Tibial artery (tissue), 4 donors: ENCODE data around the gene TROAP.

ENCODE experiments used
- DNase-seq, 2 donors: peaks; one replicate each; pipeline ENCODE4 v3.0.0-alpha.2; 2019
- H3K27ac ChIP-seq, 2 donors: fragments of 200-600 bp; sonication (generic) in 1 of 2; 1 replicate in 1 of 2; 2 replicates in 1 of 2; pipeline ENCODE4 v1.5.1; 2018 to 2019; ENCODE audit warnings: mild to moderate bottlenecking in 1 of 2
- H3K27me3 ChIP-seq, 2 donors: fragments of 200-600 bp; sonication (generic) in 1 of 2; one replicate each; pipeline versions ENCODE4 v1.5.1 to v1.6.0; 2016 to 2019
- H3K36me3 ChIP-seq, 3 donors: fragments of 200-600 bp; sonication (generic) in 2 of 3; one replicate each; pipeline ENCODE4 v1.5.1; 2016 to 2019; ENCODE audit warnings: mild to moderate bottlenecking in 2 of 3
- H3K4me1 ChIP-seq, 4 donors: fragments of 200-600 bp; sonication (generic) in 2 of 4; 1 replicate in 3 of 4; 2 replicates in 1 of 4; pipeline ENCODE4 v1.5.1; 2016 to 2019
- H3K4me3 ChIP-seq, 2 donors: fragments of 200-600 bp; sonication (generic) in 1 of 2; 1 replicate in 1 of 2; 2 replicates in 1 of 2; pipeline ENCODE4 v1.5.1; 2018 to 2019; ENCODE audit warnings: mild to moderate bottlenecking in 2 of 2
- H3K9me3 ChIP-seq, 3 donors: fragments of 200-600 bp; sonication (generic) in 1 of 3; one replicate each; pipeline ENCODE4 v1.5.1; 2016 to 2019
- intact Hi-C: fragments of 100-400 bp; cut with DNase I; formaldehyde crosslinking; loops from one replicate; pipeline ENCODE4 v1.15.0; 2023; ENCODE audit warnings: low total_unique reads
- TF ChIP-seq, protein P1 (sequence below), 2 experiments: fragments of 200-600 bp in 1 of 2; fragments of 450-650 bp in 1 of 2; IDR thresholded peaks; one replicate each; pipeline ENCODE4 v1.5.1; 2017 to 2019; ENCODE audit warnings: antibody characterized with exemption in 2 of 2, mild to moderate bottlenecking in 1 of 2, moderate library complexity in 1 of 2

TROAP gene

DNA sequence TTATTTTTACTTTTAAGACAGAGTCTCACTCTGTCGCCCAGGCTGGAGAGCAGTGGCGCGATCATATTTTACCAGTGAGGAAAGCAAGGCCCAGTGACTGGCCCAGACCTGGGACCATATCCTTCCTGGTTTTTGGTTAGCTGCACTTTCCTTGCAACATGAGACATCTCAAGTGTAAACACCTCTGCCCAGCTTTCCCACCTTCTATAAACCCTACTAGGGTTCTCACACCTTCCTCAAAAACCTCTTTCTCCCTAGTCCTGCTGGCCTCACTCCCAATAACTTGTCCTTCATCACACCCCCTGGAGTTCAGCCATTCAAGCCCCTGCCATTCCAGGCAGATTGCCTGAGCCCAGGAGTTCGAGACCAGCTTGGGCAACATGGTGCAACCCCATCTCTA is 38.4 kb upstream of the TROAP start:
- H3K4me1 ChIP-seq = no peaks in the 10 kb centered on the region

DNA sequence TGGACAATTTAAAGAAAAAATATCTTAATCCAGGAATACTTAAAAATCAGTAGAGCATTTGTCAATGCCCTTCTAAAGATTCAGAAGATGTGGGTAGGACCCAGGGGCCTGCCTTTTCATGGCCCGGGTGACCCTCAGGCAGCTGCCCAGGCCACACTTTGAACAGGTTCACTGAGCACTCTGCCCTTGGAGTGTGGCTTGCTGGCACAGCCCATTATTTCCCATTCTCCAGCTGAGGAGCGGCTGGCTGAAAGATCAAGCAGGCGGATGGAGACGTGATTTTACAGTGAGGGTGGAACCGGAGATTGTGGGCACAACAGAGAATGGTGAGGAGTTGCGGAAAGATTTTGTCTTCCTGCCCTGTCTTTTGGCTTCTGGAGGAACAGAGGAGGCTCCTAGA is 35.2 kb upstream of the TROAP start:
- intact Hi-C loops = no loop called here

More for the DNA sequence above, 38.4 kb upstream of the TROAP start:
- H3K9me3 ChIP-seq = no peaks in the 10 kb centered on the region
- intact Hi-C loops = no loop called here
- H3K4me3 ChIP-seq = no peak overlapping the region
- TF ChIP-seq, protein P1, sequence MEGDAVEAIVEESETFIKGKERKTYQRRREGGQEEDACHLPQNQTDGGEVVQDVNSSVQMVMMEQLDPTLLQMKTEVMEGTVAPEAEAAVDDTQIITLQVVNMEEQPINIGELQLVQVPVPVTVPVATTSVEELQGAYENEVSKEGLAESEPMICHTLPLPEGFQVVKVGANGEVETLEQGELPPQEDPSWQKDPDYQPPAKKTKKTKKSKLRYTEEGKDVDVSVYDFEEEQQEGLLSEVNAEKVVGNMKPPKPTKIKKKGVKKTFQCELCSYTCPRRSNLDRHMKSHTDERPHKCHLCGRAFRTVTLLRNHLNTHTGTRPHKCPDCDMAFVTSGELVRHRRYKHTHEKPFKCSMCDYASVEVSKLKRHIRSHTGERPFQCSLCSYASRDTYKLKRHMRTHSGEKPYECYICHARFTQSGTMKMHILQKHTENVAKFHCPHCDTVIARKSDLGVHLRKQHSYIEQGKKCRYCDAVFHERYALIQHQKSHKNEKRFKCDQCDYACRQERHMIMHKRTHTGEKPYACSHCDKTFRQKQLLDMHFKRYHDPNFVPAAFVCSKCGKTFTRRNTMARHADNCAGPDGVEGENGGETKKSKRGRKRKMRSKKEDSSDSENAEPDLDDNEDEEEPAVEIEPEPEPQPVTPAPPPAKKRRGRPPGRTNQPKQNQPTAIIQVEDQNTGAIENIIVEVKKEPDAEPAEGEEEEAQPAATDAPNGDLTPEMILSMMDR (IDR thresholded peaks at IDR 0.05) = no peak
- DNase-seq = peak in 1 of 2 donors; percentile 39
- H3K27ac ChIP-seq = no peak overlapping the region
- no peaks in the 10 kb centered on the region for H3K27me3 ChIP-seq
- H3K36me3 ChIP-seq = no peaks in the 10 kb centered on the region

DNA sequence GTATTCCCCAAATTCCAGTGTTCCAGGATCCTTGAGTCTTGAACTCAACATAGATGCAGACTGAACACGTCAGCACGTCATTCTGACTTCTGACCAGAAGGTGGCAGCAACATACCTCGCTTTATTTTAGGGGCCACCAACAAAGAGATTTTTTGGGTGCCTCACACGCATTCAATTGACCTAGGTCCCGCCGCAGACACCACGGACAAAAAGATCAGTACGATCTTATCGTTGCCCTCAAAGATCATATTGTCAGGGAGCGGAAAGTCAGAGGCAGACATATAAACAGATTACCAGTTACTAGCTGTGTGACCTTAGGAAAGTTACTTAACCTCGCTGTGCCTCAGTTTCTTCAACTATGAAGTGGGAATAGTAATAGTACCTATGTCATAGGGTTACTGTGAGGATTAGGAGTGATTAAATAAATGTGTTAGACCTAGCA is 34.6 kb upstream of the TROAP start:
- no peaks in the 10 kb centered on the region for H3K27me3 ChIP-seq
- no peaks in the 10 kb centered on the region for H3K9me3 ChIP-seq
- H3K4me1 ChIP-seq = peaks cover 0 to 10% (median 9%) of the 10 kb centered on the region in 4 donors
- no peak overlapping the region for H3K4me3 ChIP-seq
- TF ChIP-seq, protein P1 (IDR thresholded peaks at IDR 0.05) = peak; percentile 75 to 79
- H3K36me3 ChIP-seq = no peaks in the 10 kb centered on the region
- DNase-seq = peak; percentile 50 to 62
- intact Hi-C loops = no loop called here
- no peak overlapping the region for H3K27ac ChIP-seq

More for the DNA sequence above, 35.2 kb upstream of the TROAP start:
- H3K9me3 ChIP-seq = no peaks in the 10 kb centered on the region
- H3K36me3 ChIP-seq = no peaks in the 10 kb centered on the region
- H3K27ac ChIP-seq = no peak overlapping the region
- TF ChIP-seq, protein P1 (IDR thresholded peaks at IDR 0.05) = no peak
- peak in 1 of 2 donors; percentile 41 for DNase-seq
- peaks cover 0 to 5% (median 4%) of the 10 kb centered on the region in 4 donors for H3K4me1 ChIP-seq
- H3K4me3 ChIP-seq = no peak overlapping the region
- no peaks in the 10 kb centered on the region for H3K27me3 ChIP-seq

DNA sequence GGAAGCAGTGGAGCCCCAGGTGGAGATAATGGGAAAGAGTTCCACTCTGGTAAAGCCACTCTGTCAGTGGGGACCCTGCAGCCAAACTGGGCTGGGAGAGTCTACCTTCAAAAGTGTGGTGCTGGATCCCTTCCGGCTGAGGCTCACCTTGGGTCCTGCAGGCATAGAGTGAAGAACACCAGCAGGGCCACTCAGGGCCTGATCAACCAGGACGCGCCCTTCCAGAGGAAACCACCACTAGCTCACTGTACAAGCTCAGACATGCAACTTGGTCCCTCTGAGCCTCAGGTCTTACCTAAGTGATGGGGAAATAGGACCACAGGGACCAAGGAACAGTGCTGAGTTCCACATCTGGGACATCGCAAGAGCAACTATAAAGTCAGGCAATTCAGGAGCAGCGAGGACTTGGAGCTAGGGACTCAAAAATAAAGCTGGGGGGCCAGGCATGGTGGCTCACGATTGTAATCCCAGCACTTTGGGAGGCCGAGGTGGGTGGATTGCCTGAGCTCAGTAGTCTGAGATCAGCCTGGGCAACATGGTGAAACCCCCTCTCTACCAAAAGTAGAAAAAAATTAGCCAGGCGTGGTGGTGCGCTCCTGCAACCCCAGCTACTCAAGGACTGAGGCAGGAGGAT is 34.0 kb upstream of the TROAP start:
- H3K9me3 ChIP-seq = no peaks in the 10 kb centered on the region
- no peak overlapping the region for H3K27ac ChIP-seq
- no peaks in the 10 kb centered on the region for H3K27me3 ChIP-seq
- H3K4me1 ChIP-seq = peaks cover 0 to 14% (median 12%) of the 10 kb centered on the region in 4 donors
- peak in 1 of 2 donors; percentile 33 for DNase-seq
- intact Hi-C loops = no loop called here
- TF ChIP-seq, protein P1 (IDR thresholded peaks at IDR 0.05) = no peak
- no peak overlapping the region for H3K4me3 ChIP-seq
- no peaks in the 10 kb centered on the region for H3K36me3 ChIP-seq

DNA sequence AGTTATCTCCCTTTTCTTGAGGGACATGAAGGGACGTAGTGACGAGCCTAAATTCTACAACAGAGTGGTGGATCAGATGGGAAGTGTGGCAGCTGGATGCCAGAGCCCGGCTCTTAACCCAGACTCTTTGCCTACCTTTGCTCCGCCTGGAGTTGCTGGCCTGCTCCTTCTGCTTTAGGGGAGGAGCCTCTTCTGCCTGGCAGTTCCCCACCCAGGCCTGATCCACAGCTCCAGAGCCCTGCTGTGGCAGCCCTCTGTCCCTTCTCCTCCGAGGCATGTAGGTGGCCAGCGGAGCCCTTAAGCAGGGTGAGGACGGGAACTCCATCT is 30.4 kb upstream of the TROAP start:
- no peaks in the 10 kb centered on the region for H3K9me3 ChIP-seq
- no peaks in the 10 kb centered on the region for H3K36me3 ChIP-seq
- no peak for DNase-seq
- peak overlapping the region; percentile 20 to 54 for H3K27ac ChIP-seq
- TF ChIP-seq, protein P1 (IDR thresholded peaks at IDR 0.05) = no peak
- H3K4me3 ChIP-seq = peak overlapping the region in 1 of 2 donors; percentile 39
- peaks cover 0 to 34% of the 10 kb centered on the region in 2 donors for H3K27me3 ChIP-seq
- intact Hi-C loops = loop anchor here (5.0 to 10.0 kb wide), 2 partner anchors 45 to 432 kb away; partner anchors contain the start of gene C1QL4
- H3K4me1 ChIP-seq = peaks cover 0 to 33% (median 27%) of the 10 kb centered on the region in 4 donors
